SH-SY5Y (cell line): Measurements from ENCODE around the gene FKTN.

Experiments
- GATA2 ChIP-seq: IDR thresholded peaks from 2 replicates; pipeline ENCODE4 v1.6.1; 2011; ENCODE audit warnings: mild to moderate bottlenecking, low read depth, low read length
- GATA3 ChIP-seq: IDR thresholded peaks from 2 replicates; pipeline ENCODE4 v1.6.1; 2011; ENCODE audit warnings: low read depth, mild to moderate bottlenecking, low read length, moderate library complexity

FKTN gene

GRCh38 chr9:105625088-105625487, 67.2 kb downstream of the FKTN start:
- TF ChIP-seq GATA3 (no peak), GATA2 (no peak)

- no peak for TF ChIP-seq GATA2
- no peak for TF ChIP-seq GATA3
Observed at GRCh38 chr9:105632807-105633206, 74.9 kb downstream of the FKTN start.

GRCh38 chr9:105633411-105633810, 75.5 kb downstream of the FKTN start:
- no peak for TF ChIP-seq GATA2
- no peak for TF ChIP-seq GATA3

GRCh38 chr9:105636331-105636730, 78.4 kb downstream of the FKTN start:
- TF ChIP-seq GATA2 (no peak), GATA3 (no peak)

- TF ChIP-seq GATA2 = no peak
- no peak for TF ChIP-seq GATA3
Observed at GRCh38 chr9:105637787-105638395, 80.0 kb downstream of the FKTN start.

- no peak for TF ChIP-seq GATA3
- TF ChIP-seq GATA2 = no peak
Observed at GRCh38 chr9:105639936-105640335, 82.0 kb downstream of the FKTN start.

- no peak for TF ChIP-seq GATA2
- TF ChIP-seq GATA3 = no peak
Observed at GRCh38 chr9:105643795-105644194, 85.9 kb downstream of the FKTN start.

- TF ChIP-seq GATA3 = no peak
- no peak for TF ChIP-seq GATA2
Observed at GRCh38 chr9:105646879-105647594, 89.1 kb downstream of the FKTN start.

GRCh38 chr9:105647595-105648349, 89.8 kb downstream of the FKTN start:
- no peak for TF ChIP-seq GATA3

- TF ChIP-seq GATA3 = no peak
- no peak for TF ChIP-seq GATA2
Observed at GRCh38 chr9:105651806-105652205, 93.9 kb downstream of the FKTN start.

GRCh38 chr9:105656131-105656921, 98.4 kb downstream of the FKTN start:
- TF ChIP-seq GATA3 (no peak), GATA2 (no peak)

- TF ChIP-seq GATA2 (no peak), GATA3 (no peak)
Observed at GRCh38 chr9:105658351-105658750, 100.4 kb downstream of the FKTN start.

- no peak for TF ChIP-seq GATA3
- no peak for TF ChIP-seq GATA2
Observed at GRCh38 chr9:105661011-105661410, 103.1 kb downstream of the FKTN start.

GRCh38 chr9:105662184-105663104, 104.5 kb downstream of the FKTN start, which contains the start of gene TAL2:
TSS of gene TAL2 (plus strand) at chr9:105662457. CDS start at chr9:105662497, 40 bp downstream.
- TF ChIP-seq GATA3 = no peak

- no peak for TF ChIP-seq GATA2
- no peak for TF ChIP-seq GATA3
Observed at GRCh38 chr9:105663914-105664313, 106.0 kb downstream of the FKTN start.
